ENCODE results near the gene RYR3.
"Not testable (repeated sequence)": the region's sequence is repeated elsewhere in the genome, so short reads cannot be mapped to it uniquely, and the experiment has no call there.

The RYR3 gene

GRCh38 chr15:33766389-33766788 is 455.6 kb downstream of the RYR3 start:
- DNase-seq (ENCODE audit: low read depth in 2 of 2) = no peak

- DNase-seq (ENCODE audit: low read depth in 2 of 2) = no peak
Observed at GRCh38 chr15:33768670-33769190, 458.0 kb downstream of the RYR3 start.

- no peak for DNase-seq (ENCODE audit: low read depth in 2 of 2)
Observed at GRCh38 chr15:33773969-33774368, 463.2 kb downstream of the RYR3 start.

- DNase-seq (ENCODE audit: low read depth in 2 of 2) = no peak
Observed at GRCh38 chr15:33778852-33779251, 468.1 kb downstream of the RYR3 start.

- DNase-seq (ENCODE audit: low read depth in 2 of 2) = no peak
Observed at GRCh38 chr15:33780011-33780768, 469.4 kb downstream of the RYR3 start.

- no peak for DNase-seq (ENCODE audit: low read depth in 2 of 2)
Observed at GRCh38 chr15:33782966-33783365, 472.2 kb downstream of the RYR3 start.

- DNase-seq (ENCODE audit: low read depth in 2 of 2) = no peak
Observed at GRCh38 chr15:33785366-33785765, 474.6 kb downstream of the RYR3 start.

GRCh38 chr15:33788906-33789540 is 478.3 kb downstream of the RYR3 start:
- DNase-seq (ENCODE audit: low read depth in 2 of 2) = no peak

- DNase-seq (ENCODE audit: low read depth in 2 of 2) = no peak
Observed at GRCh38 chr15:33794453-33794852, 483.7 kb downstream of the RYR3 start.

- no peak for DNase-seq (ENCODE audit: low read depth in 2 of 2)
Observed at GRCh38 chr15:33795070-33795469, 484.3 kb downstream of the RYR3 start.

GRCh38 chr15:33797651-33798050 is 486.9 kb downstream of the RYR3 start:
- DNase-seq (ENCODE audit: low read depth in 2 of 2) = no peak

GRCh38 chr15:33801954-33802353 is 491.2 kb downstream of the RYR3 start:
- no peak for DNase-seq (ENCODE audit: low read depth in 2 of 2)

- no peak for DNase-seq (ENCODE audit: low read depth in 2 of 2)
Observed at GRCh38 chr15:33807665-33808064, 496.9 kb downstream of the RYR3 start.

GRCh38 chr15:33808720-33809457 is 498.1 kb downstream of the RYR3 start:
- no peak for DNase-seq (ENCODE audit: low read depth in 2 of 2)

- DNase-seq (ENCODE audit: low read depth in 2 of 2) = no peak
Observed at GRCh38 chr15:33810073-33810595, 499.4 kb downstream of the RYR3 start.

- no peak for DNase-seq (ENCODE audit: low read depth in 2 of 2)
Observed at GRCh38 chr15:33810806-33811205, 500.0 kb downstream of the RYR3 start.

GRCh38 chr15:33813891-33814290 is 503.1 kb downstream of the RYR3 start:
- DNase-seq (ENCODE audit: low read depth in 2 of 2) = no peak

GRCh38 chr15:33819499-33819898 is 508.7 kb downstream of the RYR3 start:
- not testable (repeated sequence) for DNase-seq (ENCODE audit: low read depth in 2 of 2)

- DNase-seq (ENCODE audit: low read depth in 2 of 2) = no peak
Observed at GRCh38 chr15:33822479-33822878, 511.7 kb downstream of the RYR3 start.

- DNase-seq (ENCODE audit: low read depth in 2 of 2) = no peak
Observed at GRCh38 chr15:33823119-33823518, 512.4 kb downstream of the RYR3 start.

- no peak for DNase-seq (ENCODE audit: low read depth in 2 of 2)
Observed at GRCh38 chr15:33825453-33825852, 514.7 kb downstream of the RYR3 start.

GRCh38 chr15:33826201-33826600 is 515.4 kb downstream of the RYR3 start:
- no peak for DNase-seq (ENCODE audit: low read depth in 2 of 2)

Data from stimulated activated CD4-positive, alpha-beta T cell treated with anti-CD3 and anti-CD28 coated beads, Interleukin-1b, Interleukin-23, amount 100 ng/mL, for 4 hours (primary cell).